SK-N-SH (cell line): ENCODE measurements around the gene ZBED4.

Experiments
- ELF1 ChIP-seq: IDR thresholded peaks from 2 replicates; pipeline ENCODE4 v1.4.0; 2012
- EP300 ChIP-seq, 2 experiments: IDR thresholded peaks; 2 replicates each; pipeline versions ENCODE4 v1.4.0 to v1.6.1; 2012; ENCODE audit warnings: borderline replicate concordance in 1 of 2, low read depth in 1 of 2, low read length in 1 of 2
- EZH2phosphoT487 ChIP-seq: fragments of 200-600 bp; sonication (generic); IDR thresholded peaks from 2 replicates; pipeline ENCODE4 v1.6.1; 2017; ENCODE audit warnings: low read depth, mixed run types, mild to moderate bottlenecking, antibody characterized with exemption, moderate library complexity, borderline replicate concordance
- FOSL2 ChIP-seq: IDR thresholded peaks from 2 replicates; pipeline ENCODE4 v1.4.0; 2012; ENCODE audit warnings: low read depth, mild to moderate bottlenecking, moderate library complexity, borderline replicate concordance
- GABPA ChIP-seq: IDR thresholded peaks from 2 replicates; pipeline ENCODE4 v1.4.0; 2012; ENCODE audit warnings: low read depth, mild to moderate bottlenecking
- GATA2 ChIP-seq: sonication (generic); formaldehyde crosslinking; IDR thresholded peaks from 2 replicates; pipeline ENCODE4 v1.5.0; 2020; ENCODE audit warnings: mild to moderate bottlenecking, missing genetic modification reagents
- JUND ChIP-seq: IDR thresholded peaks from 2 replicates; pipeline ENCODE4 v1.4.0; 2012
- MEF2A ChIP-seq: IDR thresholded peaks from 2 replicates; pipeline ENCODE4 v1.4.0; 2012; ENCODE audit warnings: low read depth, borderline replicate concordance
- NFIC ChIP-seq: IDR thresholded peaks from 2 replicates; pipeline ENCODE4 v1.4.0; 2012; ENCODE audit warnings: borderline replicate concordance
- RCOR1 ChIP-seq: fragments of 150-350 bp; IDR thresholded peaks from 2 replicates; pipeline ENCODE4 v1.6.1; 2017; ENCODE audit warnings: antibody characterized with exemption, low read length
- SMC3 ChIP-seq: IDR thresholded peaks from 2 replicates; pipeline ENCODE4 v1.6.1; 2012; ENCODE audit warnings: low read depth, low read length, improper control_type of control experiment
- YY1 ChIP-seq: IDR thresholded peaks from 2 replicates; pipeline ENCODE4 v1.4.0; 2012; ENCODE audit warnings: low read depth, mild to moderate bottlenecking
- TF ChIP-seq, protein P1 (sequence below): fragments of 200-600 bp; sonication (generic); IDR thresholded peaks from 2 replicates; pipeline ENCODE4 v1.6.1; 2017; ENCODE audit warnings: antibody characterized with exemption, mild to moderate bottlenecking, moderate library complexity

DNA sequence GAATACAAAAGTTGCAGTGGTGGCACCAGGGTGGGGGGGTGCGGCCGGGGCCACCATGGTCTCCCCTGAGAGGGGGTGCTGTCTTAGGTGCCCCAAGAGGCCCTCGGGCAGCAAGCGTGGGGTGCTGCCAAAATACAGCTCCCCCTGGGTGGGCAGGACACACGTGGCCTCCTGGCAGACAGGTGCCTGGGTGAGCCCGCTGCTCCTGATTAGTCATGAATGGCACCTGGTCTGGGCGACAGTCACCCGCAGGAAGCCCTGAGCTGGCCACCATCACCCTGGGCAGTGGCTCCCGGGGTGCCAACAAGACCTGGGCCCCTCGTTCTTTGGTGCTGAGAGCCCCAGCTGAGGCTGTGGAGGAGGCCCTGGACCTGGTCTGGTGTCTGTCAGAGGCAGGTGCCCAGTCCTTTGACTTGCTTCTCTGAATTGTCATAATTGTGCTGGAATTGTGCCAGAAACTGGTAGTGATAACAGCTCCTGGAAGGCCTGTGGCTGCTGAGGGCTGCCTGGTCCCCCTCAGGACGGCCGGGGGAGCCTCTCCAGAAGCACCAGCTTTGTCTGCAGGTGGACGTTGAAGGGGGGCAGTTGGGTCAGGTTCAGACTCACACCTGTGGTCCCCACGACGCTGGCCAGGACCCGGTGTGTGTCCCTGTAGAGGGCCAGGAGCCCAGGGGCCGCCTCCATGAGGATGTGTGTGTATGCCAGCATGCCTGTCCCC lies 49.8 kb downstream of the ZBED4 start:
- no peak for TF ChIP-seq NFIC
- TF ChIP-seq, protein P1, sequence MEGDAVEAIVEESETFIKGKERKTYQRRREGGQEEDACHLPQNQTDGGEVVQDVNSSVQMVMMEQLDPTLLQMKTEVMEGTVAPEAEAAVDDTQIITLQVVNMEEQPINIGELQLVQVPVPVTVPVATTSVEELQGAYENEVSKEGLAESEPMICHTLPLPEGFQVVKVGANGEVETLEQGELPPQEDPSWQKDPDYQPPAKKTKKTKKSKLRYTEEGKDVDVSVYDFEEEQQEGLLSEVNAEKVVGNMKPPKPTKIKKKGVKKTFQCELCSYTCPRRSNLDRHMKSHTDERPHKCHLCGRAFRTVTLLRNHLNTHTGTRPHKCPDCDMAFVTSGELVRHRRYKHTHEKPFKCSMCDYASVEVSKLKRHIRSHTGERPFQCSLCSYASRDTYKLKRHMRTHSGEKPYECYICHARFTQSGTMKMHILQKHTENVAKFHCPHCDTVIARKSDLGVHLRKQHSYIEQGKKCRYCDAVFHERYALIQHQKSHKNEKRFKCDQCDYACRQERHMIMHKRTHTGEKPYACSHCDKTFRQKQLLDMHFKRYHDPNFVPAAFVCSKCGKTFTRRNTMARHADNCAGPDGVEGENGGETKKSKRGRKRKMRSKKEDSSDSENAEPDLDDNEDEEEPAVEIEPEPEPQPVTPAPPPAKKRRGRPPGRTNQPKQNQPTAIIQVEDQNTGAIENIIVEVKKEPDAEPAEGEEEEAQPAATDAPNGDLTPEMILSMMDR = no peak
- TF ChIP-seq EZH2phosphoT487 = no peak
- peak in 1 of 2 experiments; percentile 39; a peak in 1 of 4 replicates for TF ChIP-seq EP300 (IDR thresholded peaks at IDR 0.05; ENCODE audit: borderline replicate concordance in 1 of 2, low read depth in 1 of 2, low read length in 1 of 2)
- no peak for TF ChIP-seq GABPA
- peak; percentile 69 for TF ChIP-seq GATA2
- TF ChIP-seq RCOR1 = no peak
- TF ChIP-seq JUND = no peak
- TF ChIP-seq SMC3 = no peak
- no peak for TF ChIP-seq YY1
- no peak for TF ChIP-seq ELF1
- no peak for TF ChIP-seq MEF2A
- no peak for TF ChIP-seq FOSL2
